HG03108 (cell line): ENCODE measurements around the gene LITAF.
"Not testable (repeated sequence)": the region's sequence is repeated elsewhere in the genome, so short reads cannot be mapped to it uniquely, and the experiment has no call there.

Source experiments
- ATAC-seq: cut with Tn5 transposase; IDR thresholded peaks from one replicate; pipeline ENCODE4 v1.9.1; 2021; ENCODE audit warnings: moderate library complexity; ENCODE audit not compliant: unreplicated experiment

Gene LITAF

DNA sequence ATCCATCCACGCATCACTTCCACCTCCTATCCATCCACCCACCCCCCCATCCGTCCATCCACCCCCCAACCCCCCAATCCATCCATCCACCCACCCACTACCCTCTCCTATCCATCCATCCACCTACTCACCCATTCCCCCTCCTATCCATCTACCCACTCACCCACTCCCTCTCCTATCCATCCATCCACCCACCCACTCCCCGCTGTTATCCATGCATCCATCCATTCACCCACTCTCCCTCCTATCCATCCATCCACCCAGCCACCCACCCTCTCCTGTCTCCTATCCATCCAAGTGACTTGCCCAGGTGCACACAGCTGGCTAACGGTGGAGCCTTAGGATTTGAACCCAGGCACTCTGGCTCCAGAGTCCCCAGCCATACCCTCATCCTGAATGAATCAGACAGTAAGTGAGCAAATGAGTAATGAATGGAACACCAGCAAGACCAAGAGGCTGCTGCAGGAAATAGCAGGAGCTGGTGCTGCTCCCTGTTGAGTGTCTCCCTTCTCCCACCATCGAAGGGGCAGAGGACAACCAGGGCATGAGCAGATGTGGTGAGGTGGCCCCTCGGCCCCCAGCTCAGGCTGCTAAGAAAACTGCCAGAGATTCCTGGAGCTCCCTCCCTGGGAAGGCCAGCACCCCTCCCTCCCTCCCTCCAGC is 62.5 kb downstream of the LITAF start:
- ATAC-seq: no peak

DNA sequence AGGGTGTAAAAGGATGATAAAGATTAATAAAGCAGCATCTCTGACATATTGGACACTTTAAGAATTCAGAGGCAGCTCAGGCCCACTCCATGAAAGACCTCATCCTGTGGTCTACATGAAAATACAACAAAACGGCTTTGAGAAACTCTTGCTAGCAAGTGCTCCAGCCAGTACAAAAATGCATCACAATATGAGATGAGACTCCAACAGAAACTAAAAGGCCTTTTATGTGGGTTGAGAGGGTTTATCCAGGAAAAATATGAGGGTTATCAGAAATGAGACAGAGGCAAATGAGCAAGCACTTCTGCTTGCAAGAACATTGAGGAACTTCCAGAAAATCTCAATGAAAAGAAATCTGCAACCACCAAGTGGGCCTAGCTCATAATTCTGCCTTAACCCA is 65.7 kb downstream of the LITAF start:
- ATAC-seq: no peak

- no peak for ATAC-seq
Measured at GRCh38 chr16:11520442-11520841, 66.3 kb downstream of the LITAF start.

DNA sequence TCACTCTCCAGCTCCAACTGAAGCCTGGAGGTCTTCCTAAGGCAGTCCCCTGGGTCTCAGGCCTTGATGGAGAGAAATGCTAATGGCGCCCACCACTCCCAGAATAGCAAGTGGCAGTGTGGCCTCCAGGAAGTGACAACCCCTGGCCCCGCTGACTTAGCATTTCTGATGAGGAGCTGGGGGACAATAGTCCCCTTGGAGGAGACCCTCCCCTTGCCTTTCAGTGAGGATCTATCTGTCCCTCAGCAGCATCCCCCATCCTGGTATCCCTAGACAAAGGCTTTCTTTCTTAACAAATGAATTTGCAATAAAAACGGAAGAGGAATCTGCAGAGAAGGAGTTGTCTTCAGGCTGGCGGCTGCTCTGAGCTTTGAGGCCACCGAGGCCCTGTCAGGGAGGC is 68.8 kb downstream of the LITAF start:
- ATAC-seq: no peak

DNA sequence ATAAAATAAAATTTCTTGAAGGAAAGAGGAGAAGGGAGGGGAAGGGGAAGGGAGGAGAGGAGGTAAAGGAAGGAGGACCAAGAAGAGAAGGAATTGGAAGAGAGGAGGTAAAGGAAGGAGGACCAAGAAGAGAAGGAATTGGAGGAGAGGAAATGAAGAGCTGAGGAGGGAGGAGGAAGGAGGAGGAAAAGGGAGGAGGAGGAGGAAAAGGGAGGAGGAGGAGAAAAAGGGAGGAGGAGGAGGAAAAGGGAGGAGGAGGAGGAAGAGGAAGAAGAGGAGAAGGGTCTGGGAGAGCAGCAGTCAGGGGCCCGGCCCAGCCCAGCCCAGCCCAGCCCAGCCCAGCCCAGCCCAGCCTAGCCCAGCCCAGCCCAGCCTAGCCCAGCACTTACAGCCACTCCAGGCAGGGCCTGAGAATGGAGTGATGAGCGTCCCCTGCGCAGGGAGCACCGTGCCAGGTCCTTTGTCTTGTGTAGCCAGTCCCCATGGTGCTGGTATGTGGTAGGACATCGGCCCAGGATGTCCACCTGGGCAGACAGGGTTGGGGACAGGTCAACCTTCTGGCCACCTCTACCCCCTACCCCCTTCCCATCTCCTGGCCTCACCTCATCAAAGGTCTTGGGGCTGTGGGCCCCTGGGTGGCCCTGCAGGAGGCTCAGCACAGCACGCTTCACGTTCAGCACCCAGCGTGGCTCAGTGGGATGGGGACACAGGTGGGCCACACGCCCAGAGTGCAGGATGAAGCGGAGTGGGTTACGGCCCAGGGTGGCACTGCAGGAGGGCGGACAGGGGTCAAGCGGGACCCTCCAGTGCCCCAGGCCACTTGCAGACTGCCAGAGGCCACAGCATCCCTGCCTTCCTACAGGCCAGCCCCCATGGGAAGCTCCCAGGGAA is 70.9 kb downstream of the LITAF start:
- no peak for ATAC-seq

- no peak for ATAC-seq
Measured at GRCh38 chr16:11514283-11514682, 72.4 kb downstream of the LITAF start.

DNA sequence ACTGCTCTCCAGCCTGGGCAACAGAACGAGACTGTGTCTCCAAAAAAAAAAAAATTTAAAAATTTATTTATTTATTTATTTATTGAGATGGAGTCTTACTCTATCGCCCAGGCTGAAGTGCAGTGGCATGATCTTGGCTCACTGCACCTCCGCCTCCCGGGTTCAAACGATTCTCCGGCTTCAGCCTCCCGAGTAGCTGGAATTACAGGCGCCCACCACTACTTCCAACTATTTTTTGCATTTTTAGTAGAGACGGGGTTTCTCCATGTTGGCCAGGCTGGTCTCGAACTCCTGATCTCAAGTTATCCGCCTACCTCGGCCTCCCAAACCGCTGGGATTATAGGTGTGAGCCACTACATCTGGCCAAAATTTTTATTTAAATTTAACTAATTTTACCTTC is 73.4 kb downstream of the LITAF start:
- not testable (repeated sequence) for ATAC-seq

GRCh38 chr16:11511801-11512200 is 74.9 kb downstream of the LITAF start:
- no peak for ATAC-seq

DNA sequence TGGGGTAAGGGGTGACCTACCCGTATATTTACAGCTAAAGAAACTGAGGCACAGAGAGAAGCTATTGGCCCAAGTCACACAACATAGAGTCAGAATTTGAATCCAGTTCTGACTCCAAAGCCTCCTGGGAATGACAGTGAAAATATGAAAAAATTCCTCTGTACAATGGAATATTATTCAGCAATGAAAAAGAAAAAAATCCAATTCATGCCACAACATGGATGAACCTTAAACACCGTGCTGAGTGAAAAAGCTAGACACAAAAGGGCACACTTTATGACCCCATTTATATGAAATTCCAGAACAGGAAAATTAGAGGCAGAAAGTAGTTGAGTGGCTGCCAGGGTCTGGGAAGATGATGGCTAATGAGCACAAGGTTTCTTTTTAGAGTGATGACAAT is 75.4 kb downstream of the LITAF start:
- no peak for ATAC-seq

- ATAC-seq: no peak
Measured at GRCh38 chr16:11510178-11510973, 76.3 kb downstream of the LITAF start.

- no peak for ATAC-seq
Measured at GRCh38 chr16:11507991-11508390, 78.7 kb downstream of the LITAF start.

DNA sequence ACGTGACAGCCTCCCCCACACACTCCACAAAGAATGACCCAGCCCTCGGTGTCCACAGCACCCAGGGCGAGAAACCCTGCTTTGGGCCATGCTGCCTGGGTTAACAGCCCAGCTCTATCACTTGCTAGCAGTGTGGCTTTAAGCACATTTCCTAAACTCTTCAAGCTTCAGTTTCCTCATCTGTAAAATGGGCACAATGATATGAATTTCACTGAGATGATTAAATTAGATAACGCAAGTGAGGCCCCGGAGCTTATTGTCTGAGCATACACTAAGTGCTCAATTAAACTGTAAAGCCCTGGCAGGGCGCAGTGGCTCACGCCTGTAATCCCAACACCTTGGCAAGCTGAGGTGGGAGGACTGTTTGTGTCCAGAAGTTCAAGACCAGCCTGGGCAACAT is 79.4 kb downstream of the LITAF start:
- no peak for ATAC-seq

- no peak for ATAC-seq
Measured at GRCh38 chr16:11506741-11507305, 79.9 kb downstream of the LITAF start.

GRCh38 chr16:11504261-11504660 is 82.5 kb downstream of the LITAF start:
- not testable (repeated sequence) for ATAC-seq

DNA sequence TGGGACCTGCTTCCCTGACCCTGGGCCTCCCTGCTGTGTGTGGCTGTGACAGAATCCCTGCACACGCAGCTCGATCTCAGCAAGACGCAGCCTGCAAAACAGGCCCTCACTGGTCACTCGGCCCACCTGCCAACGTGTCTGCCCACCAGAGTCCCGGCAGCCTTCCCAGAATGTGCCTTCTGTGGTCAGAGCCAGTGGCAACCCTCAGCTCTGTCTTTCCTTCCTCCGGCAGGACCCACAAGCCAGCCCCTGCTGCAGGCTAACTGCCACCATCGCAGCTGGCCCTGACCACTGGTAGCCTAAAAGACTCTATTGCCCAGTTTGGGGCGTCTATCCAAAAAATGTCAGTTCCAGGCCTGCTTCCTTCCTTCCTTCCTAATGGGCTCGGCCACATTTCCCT is 83.2 kb downstream of the LITAF start:
- no peak for ATAC-seq

- no peak for ATAC-seq
Measured at GRCh38 chr16:11502239-11502638, 84.5 kb downstream of the LITAF start.

GRCh38 chr16:11501632-11502031 is 85.1 kb downstream of the LITAF start:
- ATAC-seq: no peak

DNA sequence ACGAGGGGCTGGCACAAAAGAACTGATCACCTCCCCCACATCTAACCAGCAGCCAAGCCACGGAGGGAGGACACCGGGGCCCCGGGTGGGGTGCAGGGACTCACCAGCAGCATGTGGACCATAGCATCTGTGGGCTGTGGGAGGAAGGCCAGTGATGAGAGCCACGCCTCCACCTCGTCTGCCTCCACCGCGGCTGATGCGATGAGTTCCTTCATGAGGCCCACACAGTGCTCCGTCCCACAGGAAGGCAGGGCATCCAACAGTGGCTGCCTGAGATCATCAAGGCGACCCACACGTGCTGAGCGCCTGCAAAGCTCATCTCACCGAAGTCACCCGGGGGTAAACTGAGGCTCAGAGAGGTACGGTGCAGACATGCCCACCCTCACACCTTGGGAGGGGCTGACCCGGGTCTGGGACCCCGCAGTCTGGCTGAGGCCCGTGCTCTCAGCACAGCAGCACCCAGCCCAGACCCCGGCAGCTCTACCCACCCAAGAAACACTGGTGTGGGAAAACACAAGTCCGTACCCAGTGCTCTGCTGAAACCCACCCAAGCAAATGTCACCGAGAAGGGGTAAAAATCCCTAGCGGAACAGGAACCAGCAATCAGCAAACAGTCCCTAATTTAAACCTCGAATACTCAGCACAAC is 85.9 kb downstream of the LITAF start:
- ATAC-seq: no peak

DNA sequence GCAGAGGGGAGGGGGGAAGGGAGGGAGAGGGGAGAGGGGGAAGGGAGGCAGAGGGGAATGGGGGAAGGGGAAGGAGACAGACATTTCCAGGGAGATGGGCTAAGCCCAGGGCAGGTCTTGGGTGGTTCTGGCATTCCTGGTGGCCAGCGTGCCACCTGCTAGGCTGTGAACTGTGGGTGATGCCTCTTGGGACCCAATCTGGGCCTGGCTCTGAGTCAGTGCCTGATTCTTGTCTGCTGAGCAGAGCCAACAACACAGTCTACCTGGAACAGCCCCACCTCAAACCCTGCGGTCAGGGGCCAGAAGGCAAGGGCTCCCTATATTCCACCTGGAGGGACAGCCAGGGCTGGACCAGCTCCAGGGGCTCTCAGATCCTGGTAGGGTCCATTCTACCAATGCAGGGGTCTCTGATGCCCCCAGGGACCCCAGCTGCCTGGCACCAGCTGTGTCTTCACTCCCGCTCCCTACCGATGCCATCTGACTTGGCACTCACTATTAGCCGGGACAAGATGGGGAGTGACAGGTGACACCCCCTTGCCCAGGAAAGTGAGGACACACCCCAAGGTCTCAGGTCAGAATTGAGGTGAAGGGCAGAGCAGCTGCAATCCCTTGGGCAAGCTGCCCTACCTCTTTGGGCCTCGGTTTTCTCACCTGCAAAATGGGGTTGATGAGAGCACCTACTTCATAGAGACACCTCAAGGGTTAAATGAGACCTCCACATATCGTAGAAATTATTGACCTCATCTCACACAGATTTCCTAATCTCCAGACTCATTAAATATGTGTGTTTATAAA is 87.2 kb downstream of the LITAF start:
- no peak for ATAC-seq

- ATAC-seq: no peak
Measured at GRCh38 chr16:11498683-11499082, 88.0 kb downstream of the LITAF start.
